Measurements from ENCODE around the gene KMO.

The KMO gene

DNA sequence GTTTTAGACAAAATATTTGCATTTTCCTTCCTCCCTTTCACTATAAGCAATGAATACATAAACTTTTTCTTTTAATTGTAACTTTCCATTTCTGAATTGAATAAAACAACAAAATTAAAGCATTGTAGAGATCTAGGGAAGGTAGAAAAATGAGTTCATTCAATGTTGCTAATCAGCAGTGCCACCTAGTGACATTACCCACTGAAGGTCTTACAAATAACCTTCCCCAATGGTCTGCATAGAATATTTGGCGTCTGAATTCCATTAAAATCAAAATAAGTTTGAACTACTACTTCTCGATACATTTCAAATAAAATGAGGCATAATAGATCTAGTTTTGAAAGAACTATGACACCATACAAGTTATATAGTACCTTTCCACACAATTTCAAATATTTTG is 32.3 kb upstream of the KMO start:
- TF ChIP-seq, protein P1, sequence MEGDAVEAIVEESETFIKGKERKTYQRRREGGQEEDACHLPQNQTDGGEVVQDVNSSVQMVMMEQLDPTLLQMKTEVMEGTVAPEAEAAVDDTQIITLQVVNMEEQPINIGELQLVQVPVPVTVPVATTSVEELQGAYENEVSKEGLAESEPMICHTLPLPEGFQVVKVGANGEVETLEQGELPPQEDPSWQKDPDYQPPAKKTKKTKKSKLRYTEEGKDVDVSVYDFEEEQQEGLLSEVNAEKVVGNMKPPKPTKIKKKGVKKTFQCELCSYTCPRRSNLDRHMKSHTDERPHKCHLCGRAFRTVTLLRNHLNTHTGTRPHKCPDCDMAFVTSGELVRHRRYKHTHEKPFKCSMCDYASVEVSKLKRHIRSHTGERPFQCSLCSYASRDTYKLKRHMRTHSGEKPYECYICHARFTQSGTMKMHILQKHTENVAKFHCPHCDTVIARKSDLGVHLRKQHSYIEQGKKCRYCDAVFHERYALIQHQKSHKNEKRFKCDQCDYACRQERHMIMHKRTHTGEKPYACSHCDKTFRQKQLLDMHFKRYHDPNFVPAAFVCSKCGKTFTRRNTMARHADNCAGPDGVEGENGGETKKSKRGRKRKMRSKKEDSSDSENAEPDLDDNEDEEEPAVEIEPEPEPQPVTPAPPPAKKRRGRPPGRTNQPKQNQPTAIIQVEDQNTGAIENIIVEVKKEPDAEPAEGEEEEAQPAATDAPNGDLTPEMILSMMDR (IDR thresholded peaks at IDR 0.05; ENCODE audit: low read depth, low read length, missing control alignments) = peak; percentile 55
- peak; percentile 23 for DNase-seq (ENCODE audit: low read depth)
- in situ Hi-C loops (cut with HindIII; ENCODE audit: low sequenced_read_pairs) = loop anchor here (25.0 kb wide), 1 partner anchor 788 kb away; no protein-coding TSS in a partner anchor
- no peak overlapping the region for H3K4me3 ChIP-seq (ENCODE audit: low read depth, low read length)

DNA sequence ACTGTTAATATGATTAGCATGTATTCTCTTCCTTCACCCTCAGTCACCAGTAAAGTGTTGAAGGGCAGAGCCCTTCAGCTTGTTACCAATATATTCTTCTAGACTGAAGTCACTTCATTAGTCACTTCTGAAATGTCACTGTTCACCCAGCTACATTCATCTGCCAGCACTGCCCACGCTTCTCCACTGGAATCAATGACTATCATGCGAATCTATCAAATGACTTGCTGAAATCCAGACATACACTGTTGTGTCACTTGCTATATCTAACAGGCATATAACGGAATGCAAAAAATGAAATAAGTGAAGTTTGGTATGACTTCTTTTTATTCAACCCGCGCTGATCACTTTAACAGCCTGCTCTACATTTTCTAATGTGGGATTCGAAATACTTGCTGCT is 28.7 kb upstream of the KMO start:
- TF ChIP-seq, protein P1 (IDR thresholded peaks at IDR 0.05; ENCODE audit: low read depth, low read length, missing control alignments) = no peak
- no peak for DNase-seq (ENCODE audit: low read depth)
- in situ Hi-C loops (cut with HindIII; ENCODE audit: low sequenced_read_pairs) = no loop called here
- H3K4me3 ChIP-seq (ENCODE audit: low read depth, low read length) = no peak overlapping the region

DNA sequence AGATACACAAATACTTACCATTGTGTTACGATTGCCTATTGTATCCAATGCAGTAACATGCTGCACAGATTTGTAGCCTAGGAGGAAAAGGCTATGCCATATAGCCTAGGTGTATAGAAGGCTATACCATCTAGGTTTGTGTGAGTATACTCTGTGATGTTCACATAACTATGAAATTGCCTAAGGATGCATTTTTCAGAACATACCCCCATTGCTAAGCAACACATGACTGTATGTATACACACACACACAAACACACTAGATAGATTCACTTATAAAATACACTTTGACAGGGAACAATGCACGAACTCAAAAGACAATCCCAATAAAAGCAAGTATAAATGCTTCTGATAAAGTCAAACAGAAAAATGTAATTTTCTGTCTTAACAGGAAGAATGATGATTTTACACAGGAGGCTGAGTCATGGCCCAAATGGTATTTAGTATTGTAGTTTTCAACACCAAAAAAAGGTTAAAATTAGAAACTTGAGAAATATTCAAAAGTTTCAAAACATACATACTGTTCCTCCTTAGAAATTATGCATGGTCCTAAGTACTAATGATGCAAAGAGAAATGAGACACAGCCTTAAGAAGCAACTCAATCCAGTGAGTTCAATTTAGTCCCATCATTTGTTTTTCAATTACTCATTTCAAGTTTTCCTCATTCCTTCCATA is 24.9 kb upstream of the KMO start:
- in situ Hi-C loops (cut with HindIII; ENCODE audit: low sequenced_read_pairs) = no loop called here
- no peak for DNase-seq (ENCODE audit: low read depth)
- TF ChIP-seq, protein P1 (IDR thresholded peaks at IDR 0.05; ENCODE audit: low read depth, low read length, missing control alignments) = no peak
- no peak overlapping the region for H3K4me3 ChIP-seq (ENCODE audit: low read depth, low read length)

DNA sequence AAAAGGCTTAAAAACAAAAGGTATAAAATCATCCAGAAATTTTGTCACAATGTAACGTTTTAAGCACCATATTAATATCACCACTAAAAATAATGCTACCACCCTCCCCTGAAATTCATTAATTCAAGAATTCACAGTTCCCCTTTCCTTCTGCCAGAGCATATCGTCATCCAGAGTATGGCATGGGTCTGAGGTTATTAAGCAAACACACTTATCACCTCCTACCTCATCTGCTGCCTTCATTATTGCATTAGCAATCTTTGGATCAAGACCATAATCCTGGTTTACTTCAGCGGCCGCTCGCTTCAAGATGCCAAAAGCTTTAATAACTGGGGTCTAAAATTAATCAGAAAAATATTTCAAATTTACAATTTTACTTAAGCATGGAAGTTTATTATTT is 18.8 kb upstream of the KMO start:
- no peak overlapping the region for H3K4me3 ChIP-seq (ENCODE audit: low read depth, low read length)
- no peak for DNase-seq (ENCODE audit: low read depth)
- TF ChIP-seq, protein P1 (IDR thresholded peaks at IDR 0.05; ENCODE audit: low read depth, low read length, missing control alignments) = no peak
- in situ Hi-C loops (cut with HindIII; ENCODE audit: low sequenced_read_pairs) = no loop called here

DNA sequence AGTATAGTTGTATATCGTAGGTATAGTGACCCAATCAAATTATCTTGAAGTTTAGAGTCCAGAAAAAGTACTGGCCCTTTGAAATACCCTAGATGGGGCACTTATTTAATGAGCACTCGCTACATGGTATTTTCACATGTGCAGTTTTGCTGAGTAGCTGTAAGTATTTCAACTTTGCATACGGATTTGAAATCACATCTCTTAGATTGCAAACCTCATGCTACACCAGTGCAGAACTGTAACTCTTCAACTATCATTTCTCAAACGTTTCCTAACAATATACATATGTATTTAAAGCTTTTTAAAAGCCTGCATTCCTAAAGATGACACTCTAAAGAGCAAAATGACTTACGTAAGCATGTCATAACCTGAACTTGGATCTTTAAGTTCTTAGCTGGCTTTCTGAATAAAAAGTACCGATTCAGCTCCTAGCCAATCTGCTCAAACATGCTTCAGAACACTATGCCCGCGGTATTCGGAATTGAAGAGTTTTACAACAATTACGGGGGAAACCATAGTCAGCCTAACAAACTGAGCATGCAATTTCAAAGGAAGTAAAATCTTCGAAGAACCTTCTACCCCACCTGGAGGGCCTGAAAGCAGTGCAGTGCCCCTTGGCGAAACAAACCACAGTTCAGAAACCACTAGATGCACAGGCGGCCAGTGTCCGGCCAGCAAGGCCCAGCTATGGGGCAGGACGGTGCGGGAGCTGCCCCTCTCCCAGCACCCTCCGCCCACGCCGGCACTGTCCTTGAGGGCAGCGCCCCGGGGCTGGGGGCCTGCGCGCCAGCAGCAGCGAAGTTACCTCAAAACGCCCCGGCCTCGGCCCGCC is 13.5 kb upstream of the KMO start:
- no peak for DNase-seq (ENCODE audit: low read depth)
- in situ Hi-C loops (cut with HindIII; ENCODE audit: low sequenced_read_pairs) = no loop called here
- TF ChIP-seq, protein P1 (IDR thresholded peaks at IDR 0.05; ENCODE audit: low read depth, low read length, missing control alignments) = no peak
- H3K4me3 ChIP-seq (ENCODE audit: low read depth, low read length) = peak overlapping the region; percentile 84

DNA sequence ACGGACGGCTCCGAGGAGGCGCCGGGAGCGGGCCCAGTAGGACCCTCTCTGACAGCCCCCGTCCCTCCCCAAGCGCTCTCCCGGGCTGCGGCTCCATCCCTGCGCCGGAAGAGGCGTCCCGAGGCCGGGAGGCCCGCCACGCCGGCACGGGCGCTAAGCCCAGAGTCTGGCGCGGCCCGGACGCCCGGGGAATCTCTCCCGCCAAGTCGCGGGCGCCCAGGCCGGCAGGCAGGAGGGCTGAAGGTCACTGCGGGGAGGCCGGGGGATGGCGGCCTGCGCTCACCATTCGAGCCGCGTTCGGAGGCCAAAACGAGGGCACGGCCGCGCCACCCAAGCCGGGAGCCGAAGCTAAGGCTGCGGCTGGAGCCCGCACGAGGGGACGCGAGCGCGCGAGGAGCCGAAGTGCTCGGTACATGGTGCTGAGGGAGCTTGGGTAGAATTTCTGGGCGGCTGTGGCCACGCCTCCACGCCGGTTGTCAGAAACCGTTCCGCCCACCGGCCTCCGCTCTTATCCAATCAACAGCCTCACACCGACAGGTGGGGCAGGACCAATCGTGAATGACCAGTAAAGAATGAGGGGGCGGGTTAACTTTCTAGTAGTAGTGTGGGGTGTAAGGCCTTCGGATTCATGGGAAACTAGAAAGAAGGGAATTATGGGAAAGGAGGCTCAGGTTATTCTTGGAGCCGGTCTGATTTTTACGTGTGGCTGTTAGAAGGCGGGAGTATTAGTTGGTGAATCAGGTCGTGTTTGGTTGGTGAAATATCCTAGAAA is 12.7 kb upstream of the KMO start, which contains the start of gene FH:
Gene FH, minus strand, starts transcription at position 448 of the 772 bp plus-strand sequence. Its CDS starts 33 bp downstream, at position 415.
- in situ Hi-C loops (cut with HindIII; ENCODE audit: low sequenced_read_pairs) = no loop called here
- TF ChIP-seq, protein P1 (IDR thresholded peaks at IDR 0.05; ENCODE audit: low read depth, low read length, missing control alignments) = no peak
- H3K4me3 ChIP-seq (ENCODE audit: low read depth, low read length) = peak within 1 kb of the TSS; percentile 84
- DNase-seq (ENCODE audit: low read depth) = peak; percentile 95

All from astrocyte of the cerebellum (primary cell).